ENCODE data around the gene CLEC7A.

The CLEC7A gene

GRCh38 chr12:10115311-10115710 is 14.7 kb downstream of the CLEC7A start:
- H3K27me3 ChIP-seq (ENCODE audit: control insufficient read depth, insufficient read depth, low read length): no peaks in the 10 kb centered on the region
- no peak overlapping the region for H3K9ac ChIP-seq (ENCODE audit: low read length)
- H3K9me3 ChIP-seq (ENCODE audit: control insufficient read depth, insufficient read depth, low read depth, low read length): 0 out of 2 replicates have a peak, but pooled peaks cover 3% of the 10 kb centered on the region
- no peaks in the 10 kb centered on the region for H3K4me1 ChIP-seq (ENCODE audit: control insufficient read depth, insufficient read depth, low read length)
- H3K36me3 ChIP-seq (ENCODE audit: control insufficient read depth, insufficient read depth, low read length): no peaks in the 10 kb centered on the region
- H3K27ac ChIP-seq (ENCODE audit: low read depth, low read length): no peak overlapping the region
- H3K4me3 ChIP-seq (ENCODE audit: low read depth, low read length): no peak overlapping the region

GRCh38 chr12:10113920-10114319 is 16.1 kb downstream of the CLEC7A start:
- H3K9ac ChIP-seq (ENCODE audit: low read length): no peak overlapping the region

GRCh38 chr12:10113075-10113474 is 16.9 kb downstream of the CLEC7A start:
- Histone ChIP-seq H3K36me3 (ENCODE audit: control insufficient read depth, insufficient read depth, low read length) (no peaks in the 10 kb centered on the region), H3K9me3 (ENCODE audit: control insufficient read depth, insufficient read depth, low read depth, low read length) (0 out of 2 replicates have a peak, but pooled peaks cover 3% of the 10 kb centered on the region), H3K4me1 (ENCODE audit: control insufficient read depth, insufficient read depth, low read length) (no peaks in the 10 kb centered on the region), H3K27me3 (ENCODE audit: control insufficient read depth, insufficient read depth, low read length) (no peaks in the 10 kb centered on the region), H3K9ac (ENCODE audit: low read length) (no peak overlapping the region), H3K27ac (ENCODE audit: low read depth, low read length) (no peak overlapping the region), H3K4me3 (ENCODE audit: low read depth, low read length) (no peak overlapping the region)

More at GRCh38 chr12:10113920-10114319, 16.1 kb downstream of the CLEC7A start:
- Histone ChIP-seq H3K36me3 (ENCODE audit: control insufficient read depth, insufficient read depth, low read length) (no peaks in the 10 kb centered on the region), H3K27ac (ENCODE audit: low read depth, low read length) (no peak overlapping the region), H3K4me3 (ENCODE audit: low read depth, low read length) (no peak overlapping the region), H3K9me3 (ENCODE audit: control insufficient read depth, insufficient read depth, low read depth, low read length) (0 out of 2 replicates have a peak, but pooled peaks cover 3% of the 10 kb centered on the region), H3K27me3 (ENCODE audit: control insufficient read depth, insufficient read depth, low read length) (no peaks in the 10 kb centered on the region), H3K4me1 (ENCODE audit: control insufficient read depth, insufficient read depth, low read length) (no peaks in the 10 kb centered on the region)

GRCh38 chr12:10111451-10111850 is 18.5 kb downstream of the CLEC7A start:
- H3K27me3 ChIP-seq (ENCODE audit: control insufficient read depth, insufficient read depth, low read length): no peaks in the 10 kb centered on the region
- 0 out of 2 replicates have a peak, but pooled peaks cover 3% of the 10 kb centered on the region for H3K9me3 ChIP-seq (ENCODE audit: control insufficient read depth, insufficient read depth, low read depth, low read length)
- no peaks in the 10 kb centered on the region for H3K4me1 ChIP-seq (ENCODE audit: control insufficient read depth, insufficient read depth, low read length)
- no peak overlapping the region for H3K27ac ChIP-seq (ENCODE audit: low read depth, low read length)
- H3K4me3 ChIP-seq (ENCODE audit: low read depth, low read length): no peak overlapping the region
- H3K9ac ChIP-seq (ENCODE audit: low read length): no peak overlapping the region
- H3K36me3 ChIP-seq (ENCODE audit: control insufficient read depth, insufficient read depth, low read length): no peaks in the 10 kb centered on the region

GRCh38 chr12:10110256-10110844 is 19.6 kb downstream of the CLEC7A start:
- H3K27me3 ChIP-seq (ENCODE audit: control insufficient read depth, insufficient read depth, low read length): no peaks in the 10 kb centered on the region
- no peak overlapping the region for H3K9ac ChIP-seq (ENCODE audit: low read length)
- H3K4me1 ChIP-seq (ENCODE audit: control insufficient read depth, insufficient read depth, low read length): no peaks in the 10 kb centered on the region
- no peak overlapping the region for H3K27ac ChIP-seq (ENCODE audit: low read depth, low read length)
- H3K9me3 ChIP-seq (ENCODE audit: control insufficient read depth, insufficient read depth, low read depth, low read length): 0 out of 2 replicates have a peak, but pooled peaks cover 3% of the 10 kb centered on the region
- H3K36me3 ChIP-seq (ENCODE audit: control insufficient read depth, insufficient read depth, low read length): no peaks in the 10 kb centered on the region
- H3K4me3 ChIP-seq (ENCODE audit: low read depth, low read length): no peak overlapping the region

GRCh38 chr12:10102322-10102721 is 27.7 kb downstream of the CLEC7A start:
- Histone ChIP-seq H3K27ac (ENCODE audit: low read depth, low read length) (no peak overlapping the region), H3K9ac (ENCODE audit: low read length) (no peak overlapping the region)

GRCh38 chr12:10101648-10102220 is 28.3 kb downstream of the CLEC7A start:
- no peaks in the 10 kb centered on the region for H3K36me3 ChIP-seq (ENCODE audit: control insufficient read depth, insufficient read depth, low read length)
- no peak overlapping the region for H3K27ac ChIP-seq (ENCODE audit: low read depth, low read length)
- H3K4me3 ChIP-seq (ENCODE audit: low read depth, low read length): no peak overlapping the region
- H3K9me3 ChIP-seq (ENCODE audit: control insufficient read depth, insufficient read depth, low read depth, low read length): 0 out of 2 replicates have a peak, but pooled peaks cover 6% of the 10 kb centered on the region
- H3K4me1 ChIP-seq (ENCODE audit: control insufficient read depth, insufficient read depth, low read length): peaks cover 19% of the 10 kb centered on the region
- no peaks in the 10 kb centered on the region for H3K27me3 ChIP-seq (ENCODE audit: control insufficient read depth, insufficient read depth, low read length)
- no peak overlapping the region for H3K9ac ChIP-seq (ENCODE audit: low read length)

More at GRCh38 chr12:10102322-10102721, 27.7 kb downstream of the CLEC7A start:
- H3K4me1 ChIP-seq (ENCODE audit: control insufficient read depth, insufficient read depth, low read length): peaks cover 19% of the 10 kb centered on the region
- H3K27me3 ChIP-seq (ENCODE audit: control insufficient read depth, insufficient read depth, low read length): no peaks in the 10 kb centered on the region
- H3K4me3 ChIP-seq (ENCODE audit: low read depth, low read length): no peak overlapping the region
- no peaks in the 10 kb centered on the region for H3K36me3 ChIP-seq (ENCODE audit: control insufficient read depth, insufficient read depth, low read length)
- 0 out of 2 replicates have a peak, but pooled peaks cover 6% of the 10 kb centered on the region for H3K9me3 ChIP-seq (ENCODE audit: control insufficient read depth, insufficient read depth, low read depth, low read length)

- Histone ChIP-seq H3K4me3 (ENCODE audit: low read depth, low read length) (no peak overlapping the region), H3K9me3 (ENCODE audit: control insufficient read depth, insufficient read depth, low read depth, low read length) (0 out of 2 replicates have a peak, but pooled peaks cover 6% of the 10 kb centered on the region), H3K4me1 (ENCODE audit: control insufficient read depth, insufficient read depth, low read length) (peaks cover 19% of the 10 kb centered on the region), H3K27me3 (ENCODE audit: control insufficient read depth, insufficient read depth, low read length) (no peaks in the 10 kb centered on the region), H3K36me3 (ENCODE audit: control insufficient read depth, insufficient read depth, low read length) (no peaks in the 10 kb centered on the region), H3K9ac (ENCODE audit: low read length) (no peak overlapping the region), H3K27ac (ENCODE audit: low read depth, low read length) (no peak overlapping the region)
Observed at GRCh38 chr12:10101042-10101579, 28.9 kb downstream of the CLEC7A start.

- peaks cover 19% of the 10 kb centered on the region for H3K4me1 ChIP-seq (ENCODE audit: control insufficient read depth, insufficient read depth, low read length)
- H3K9ac ChIP-seq (ENCODE audit: low read length): no peak within 1 kb of the TSS
- H3K9me3 ChIP-seq (ENCODE audit: control insufficient read depth, insufficient read depth, low read depth, low read length): 0 out of 2 replicates have a peak, but pooled peaks cover 3% of the 10 kb centered on the region
- no peak within 1 kb of the TSS for H3K27ac ChIP-seq (ENCODE audit: low read depth, low read length)
- H3K36me3 ChIP-seq (ENCODE audit: control insufficient read depth, insufficient read depth, low read length): no peaks in the 10 kb centered on the region
- no peak within 1 kb of the TSS for H3K4me3 ChIP-seq (ENCODE audit: low read depth, low read length)
- no peaks in the 10 kb centered on the region for H3K27me3 ChIP-seq (ENCODE audit: control insufficient read depth, insufficient read depth, low read length)
Observed at GRCh38 chr12:10098791-10099190, 31.2 kb downstream of the CLEC7A start, which contains the start of gene CLEC1A. Gene CLEC1A (minus strand): TSS chr12:10098985. CDS start chr12:10098922, 63 bp downstream.

GRCh38 chr12:10097521-10097920 is 32.5 kb downstream of the CLEC7A start:
- no peak overlapping the region for H3K27ac ChIP-seq (ENCODE audit: low read depth, low read length)
- H3K9ac ChIP-seq (ENCODE audit: low read length): no peak overlapping the region
- no peaks in the 10 kb centered on the region for H3K9me3 ChIP-seq (ENCODE audit: control insufficient read depth, insufficient read depth, low read depth, low read length)
- H3K4me1 ChIP-seq (ENCODE audit: control insufficient read depth, insufficient read depth, low read length): peaks cover 19% of the 10 kb centered on the region
- no peak overlapping the region for H3K4me3 ChIP-seq (ENCODE audit: low read depth, low read length)
- H3K36me3 ChIP-seq (ENCODE audit: control insufficient read depth, insufficient read depth, low read length): no peaks in the 10 kb centered on the region
- no peaks in the 10 kb centered on the region for H3K27me3 ChIP-seq (ENCODE audit: control insufficient read depth, insufficient read depth, low read length)

GRCh38 chr12:10095971-10096370 is 34.0 kb downstream of the CLEC7A start:
- Histone ChIP-seq H3K9me3 (ENCODE audit: control insufficient read depth, insufficient read depth, low read depth, low read length) (no peaks in the 10 kb centered on the region), H3K9ac (ENCODE audit: low read length) (no peak overlapping the region)

More at GRCh38 chr12:10095971-10096370, 34.0 kb downstream of the CLEC7A start:
- H3K36me3 ChIP-seq (ENCODE audit: control insufficient read depth, insufficient read depth, low read length): no peaks in the 10 kb centered on the region
- peaks cover 12% of the 10 kb centered on the region for H3K4me1 ChIP-seq (ENCODE audit: control insufficient read depth, insufficient read depth, low read length)
- no peaks in the 10 kb centered on the region for H3K27me3 ChIP-seq (ENCODE audit: control insufficient read depth, insufficient read depth, low read length)
- no peak overlapping the region for H3K4me3 ChIP-seq (ENCODE audit: low read depth, low read length)
- H3K27ac ChIP-seq (ENCODE audit: low read depth, low read length): no peak overlapping the region

Measured in HUES6 (cell line).